Right renal pelvis (tissue), 4 donors: Measurements from ENCODE around the gene KATNIP. TPM values are rescaled to one million over a fixed set of nuclear protein-coding genes. Genes with fewer than 3 reads are reported as not detected.

ENCODE experiments used
- DNase-seq, 4 donors: peaks; one replicate each; pipeline ENCODE4 v3.0.0-alpha.2; 2013; ENCODE audit warnings: low read depth in 4 of 4, low spot score in 3 of 4, missing footprints in 1 of 4
- polyA plus RNA-seq, 4 donors: library from polyadenylated mRNA; unstranded; fragments of 120-200 nt; gene quantifications; one replicate each; pipeline ENCODE4 v1.2.1, GENCODE V29; 2013; ENCODE audit not compliant: insufficient read length in 4 of 4

KATNIP gene
- polyA plus RNA-seq: 10 to 100 TPM; 20.8 to 25.9 (median 22.0) TPM

GRCh38 chr16:27549746-27550581 is at the start of gene KATNIP, which contains the start of gene GTF3C1:
Gene KATNIP, plus strand, starts transcription at chr16:27550144. Its CDS starts 27 bp downstream, at chr16:27550171.
Gene GTF3C1, minus strand, starts transcription at chr16:27549913. Its CDS starts 23 bp downstream, at chr16:27549890.
- DNase-seq: peak; percentile 97 to 100 (median 98)

GRCh38 chr16:27500801-27501200 is 49.1 kb upstream of the KATNIP start:
- no peak for DNase-seq

- no peak for DNase-seq
These were observed 46.3 kb upstream of the KATNIP start for GRCh38 chr16:27503662-27504061.

- DNase-seq: no peak
These were observed 44.4 kb upstream of the KATNIP start for GRCh38 chr16:27505297-27506236.

GRCh38 chr16:27506771-27507170 is 43.2 kb upstream of the KATNIP start:
- DNase-seq: no peak

- peak in 2 of 4 donors; percentile 41 to 60 for DNase-seq
These were observed 41.5 kb upstream of the KATNIP start for GRCh38 chr16:27508476-27508875.

GRCh38 chr16:27511657-27512448 is 38.1 kb upstream of the KATNIP start:
- DNase-seq: peak; percentile 30 to 67 (median 52)

- DNase-seq: no peak
These were observed 35.1 kb upstream of the KATNIP start for GRCh38 chr16:27514806-27515205.

GRCh38 chr16:27515874-27516353 is 34.0 kb upstream of the KATNIP start:
- DNase-seq: no peak

- no peak for DNase-seq
These were observed 33.6 kb upstream of the KATNIP start for GRCh38 chr16:27516365-27516764.

GRCh38 chr16:27517664-27518063 is 32.3 kb upstream of the KATNIP start:
- no peak for DNase-seq

GRCh38 chr16:27518226-27518625 is 31.7 kb upstream of the KATNIP start:
- no peak for DNase-seq

GRCh38 chr16:27520982-27521673 is 28.8 kb upstream of the KATNIP start:
- DNase-seq: no peak

- DNase-seq: no peak
These were observed 27.7 kb upstream of the KATNIP start for GRCh38 chr16:27522173-27522707.

GRCh38 chr16:27526180-27526579 is 23.8 kb upstream of the KATNIP start:
- no peak for DNase-seq

GRCh38 chr16:27528294-27528693 is 21.6 kb upstream of the KATNIP start:
- DNase-seq: no peak

- DNase-seq: no peak
These were observed 20.0 kb upstream of the KATNIP start for GRCh38 chr16:27529962-27530361.

GRCh38 chr16:27531186-27531585 is 18.8 kb upstream of the KATNIP start:
- DNase-seq: no peak
